ENCODE measurements around the gene MCRIP2.

MCRIP2 gene

GRCh38 chr16:636206-637080 lies 5.2 kb upstream of the MCRIP2 start, which contains the start of gene METTL26:
TSS of gene METTL26 (minus strand) at chr16:636305. CDS start at chr16:636290, 15 bp downstream.
- TF ChIP-seq TCF12 (IDR thresholded peaks at IDR 0.05; ENCODE audit: low read depth), result no peak; the same call in none of the 2 replicates
- peak; percentile 94 for TF ChIP-seq TEAD4 (IDR thresholded peaks at IDR 0.05)
- no peak for TF ChIP-seq FOXM1 (IDR thresholded peaks at IDR 0.05; ENCODE audit: borderline replicate concordance, low read depth)
- no peak for TF ChIP-seq NFIC (IDR thresholded peaks at IDR 0.05)
- TF ChIP-seq EGR1 (IDR thresholded peaks at IDR 0.05), result peak; percentile 36; the same call in 1 of the 2 replicates
- TF ChIP-seq TAF1 (IDR thresholded peaks at IDR 0.05; ENCODE audit: low read depth), result peak; percentile 13; the same call in 1 of the 2 replicates
- 0 out of 2 replicates have a peak, but pooled peaks have one; percentile 10 for TF ChIP-seq ZBTB7A (IDR thresholded peaks at IDR 0.05; ENCODE audit: low read depth)
- TF ChIP-seq MAX (IDR thresholded peaks at IDR 0.05), result peak; percentile 95
- no peak for TF ChIP-seq REST (IDR thresholded peaks at IDR 0.05; ENCODE audit: low read depth)
- peak; percentile 57; the same call in 1 of the 2 replicates for TF ChIP-seq YY1 (IDR thresholded peaks at IDR 0.05; ENCODE audit: low read depth)
- peak; percentile 39; the same call in 1 of the 2 replicates for TF ChIP-seq CREB1 (IDR thresholded peaks at IDR 0.05; ENCODE audit: low read depth)
- no peak for TF ChIP-seq EP300 (IDR thresholded peaks at IDR 0.05; ENCODE audit: borderline replicate concordance)
- TF ChIP-seq USF1 (IDR thresholded peaks at IDR 0.05), result peak; percentile 55
- TF ChIP-seq RAD21 (IDR thresholded peaks at IDR 0.05; ENCODE audit: low read depth), result 0 out of 2 replicates have a peak, but pooled peaks have one; percentile 10
- TF ChIP-seq CEBPB (IDR thresholded peaks at IDR 0.05), result 0 out of 2 replicates have a peak, but pooled peaks have one; percentile 10

- peak; percentile 76; the same call in 1 of the 2 replicates for TF ChIP-seq ZBTB7A (IDR thresholded peaks at IDR 0.05; ENCODE audit: low read depth)
- TF ChIP-seq USF1 (IDR thresholded peaks at IDR 0.05), result peak; percentile 91
- no peak for TF ChIP-seq RAD21 (IDR thresholded peaks at IDR 0.05; ENCODE audit: low read depth)
Observed at GRCh38 chr16:637081-638018, 4.3 kb upstream of the MCRIP2 start.

GRCh38 chr16:638034-638543 lies 3.5 kb upstream of the MCRIP2 start:
- TF ChIP-seq EGR1 (IDR thresholded peaks at IDR 0.05) (no peak), MAX (IDR thresholded peaks at IDR 0.05) (no peak)

- TF ChIP-seq TCF12 (IDR thresholded peaks at IDR 0.05; ENCODE audit: low read depth) (no peak), ZBTB7A (IDR thresholded peaks at IDR 0.05; ENCODE audit: low read depth) (no peak), MAX (IDR thresholded peaks at IDR 0.05) (no peak), NFIC (IDR thresholded peaks at IDR 0.05) (no peak), USF1 (IDR thresholded peaks at IDR 0.05) (no peak)
Observed at GRCh38 chr16:638836-639235, 2.8 kb upstream of the MCRIP2 start.

- TF ChIP-seq EP300 (IDR thresholded peaks at IDR 0.05; ENCODE audit: borderline replicate concordance), result no peak
- no peak for TF ChIP-seq YY1 (IDR thresholded peaks at IDR 0.05; ENCODE audit: low read depth)
- TF ChIP-seq USF1 (IDR thresholded peaks at IDR 0.05), result no peak
- no peak for TF ChIP-seq NFIC (IDR thresholded peaks at IDR 0.05)
- TF ChIP-seq TCF12 (IDR thresholded peaks at IDR 0.05; ENCODE audit: low read depth), result no peak
- TF ChIP-seq CREB1 (IDR thresholded peaks at IDR 0.05; ENCODE audit: low read depth), result no peak
- TF ChIP-seq ZBTB7A (IDR thresholded peaks at IDR 0.05; ENCODE audit: low read depth), result no peak
- TF ChIP-seq EGR1 (IDR thresholded peaks at IDR 0.05), result no peak
- no peak for TF ChIP-seq TAF1 (IDR thresholded peaks at IDR 0.05; ENCODE audit: low read depth)
- TF ChIP-seq FOXM1 (IDR thresholded peaks at IDR 0.05; ENCODE audit: borderline replicate concordance, low read depth), result no peak
- TF ChIP-seq CEBPB (IDR thresholded peaks at IDR 0.05), result no peak
- no peak for TF ChIP-seq TEAD4 (IDR thresholded peaks at IDR 0.05)
Observed at GRCh38 chr16:640614-641013, 1.0 kb upstream of the MCRIP2 start.

Measured in Ishikawa (cell line).